MG63 (cell line): ENCODE results near the gene P2RY4. TPM values are rescaled to one million over a fixed set of nuclear protein-coding genes. Genes with fewer than 3 reads are reported as not detected.
A peak's percentile ranks its signal among the peaks of the same experiment; 100 is the strongest.
"Not testable (repeated sequence)": the region's sequence is repeated elsewhere in the genome, so short reads cannot be mapped to it uniquely, and the experiment has no call there.

Experiments used
- DNase-seq: peaks from one replicate; pipeline ENCODE4 v3.0.0-alpha.2; 2020
- H3K27me3 ChIP-seq: fragments of 250-450 bp; sonication (Bioruptor Pico); 2 replicates; pipeline ENCODE4 v1.5.1; 2020; ENCODE audit warnings: mild to moderate bottlenecking, moderate library complexity
- H3K36me3 ChIP-seq: fragments of 250-450 bp; sonication (Bioruptor Pico); 2 replicates; pipeline ENCODE4 v1.5.1; 2020; ENCODE audit warnings: mild to moderate bottlenecking, moderate library complexity
- H3K4me3 ChIP-seq: fragments of 250-450 bp; sonication (Bioruptor Pico); 2 replicates; pipeline ENCODE4 v1.5.1; 2020; ENCODE audit warnings: mild to moderate bottlenecking, moderate library complexity
- H3K9me3 ChIP-seq: fragments of 250-450 bp; sonication (Bioruptor Pico); 2 replicates; pipeline ENCODE4 v1.5.1; 2020; ENCODE audit warnings: mild to moderate bottlenecking, moderate library complexity
- total RNA-seq: library from RNA; depleted of rRNA; stranded (reverse); fragments of >200 nt; shearing (Covaris generic); gene quantifications from 2 replicates; pipeline ENCODE4 v1.2.3, GENCODE V29; 2014; ENCODE audit warnings: low replicate concordance

Gene P2RY4
- total RNA-seq, 1 experiment from 2014 or later = not detected

- H3K27me3 ChIP-seq = no peaks in the 10 kb centered on the region
- H3K9me3 ChIP-seq = no peaks in the 10 kb centered on the region
- H3K4me3 ChIP-seq = no peak overlapping the region
- no peaks in the 10 kb centered on the region for H3K36me3 ChIP-seq
- DNase-seq = no peak
Observed at GRCh38 chrX:70254063-70254400, 6.0 kb downstream of the P2RY4 start.

GRCh38 chrX:70253377-70254062 lies 6.5 kb downstream of the P2RY4 start:
- Histone ChIP-seq H3K36me3 (no peaks in the 10 kb centered on the region), H3K27me3 (no peaks in the 10 kb centered on the region), H3K9me3 (no peaks in the 10 kb centered on the region), H3K4me3 (no peak overlapping the region)
- DNase-seq = no peak

GRCh38 chrX:70252491-70252890 lies 7.5 kb downstream of the P2RY4 start:
- Histone ChIP-seq H3K9me3 (no peaks in the 10 kb centered on the region), H3K4me3 (no peak overlapping the region), H3K27me3 (no peaks in the 10 kb centered on the region), H3K36me3 (no peaks in the 10 kb centered on the region)
- DNase-seq = no peak

GRCh38 chrX:70247252-70247651 lies 12.8 kb downstream of the P2RY4 start:
- Histone ChIP-seq H3K27me3 (no peaks in the 10 kb centered on the region), H3K9me3 (no peaks in the 10 kb centered on the region), H3K4me3 (no peak overlapping the region), H3K36me3 (no peaks in the 10 kb centered on the region)
- DNase-seq = no peak

GRCh38 chrX:70244881-70245280 lies 15.1 kb downstream of the P2RY4 start:
- H3K27me3 ChIP-seq = no peaks in the 10 kb centered on the region
- no peaks in the 10 kb centered on the region for H3K9me3 ChIP-seq
- H3K36me3 ChIP-seq = no peaks in the 10 kb centered on the region
- DNase-seq = peak; percentile 2
- no peak overlapping the region for H3K4me3 ChIP-seq

GRCh38 chrX:70243601-70244000 lies 16.4 kb downstream of the P2RY4 start:
- DNase-seq = peak; percentile 45
- not testable (repeated sequence) for H3K9me3 ChIP-seq, H3K36me3 ChIP-seq, H3K4me3 ChIP-seq, H3K27me3 ChIP-seq

- no peaks in the 10 kb centered on the region for H3K9me3 ChIP-seq
- H3K27me3 ChIP-seq = no peaks in the 10 kb centered on the region
- no peak overlapping the region for H3K4me3 ChIP-seq
- DNase-seq = no peak
- H3K36me3 ChIP-seq = no peaks in the 10 kb centered on the region
Observed at GRCh38 chrX:70241501-70241900, 18.5 kb downstream of the P2RY4 start.

- Histone ChIP-seq H3K4me3 (no peak overlapping the region), H3K9me3 (no peaks in the 10 kb centered on the region), H3K36me3 (no peaks in the 10 kb centered on the region), H3K27me3 (no peaks in the 10 kb centered on the region)
- DNase-seq = no peak
Observed at GRCh38 chrX:70240751-70241150, 19.3 kb downstream of the P2RY4 start.

- Histone ChIP-seq H3K9me3 (no peaks in the 10 kb centered on the region), H3K4me3 (no peak within 1 kb of the TSS), H3K36me3 (no peaks in the 10 kb centered on the region), H3K27me3 (no peaks in the 10 kb centered on the region)
- no peak for DNase-seq
Observed at GRCh38 chrX:70234355-70234754, 25.6 kb downstream of the P2RY4 start, which contains the start of gene AWAT1. AWAT1 (plus strand) TSS chrX:70234655; CDS start chrX:70234696, 41 bp downstream.

GRCh38 chrX:70231666-70232065 lies 28.3 kb downstream of the P2RY4 start:
- H3K27me3 ChIP-seq = no peaks in the 10 kb centered on the region
- DNase-seq = no peak
- no peaks in the 10 kb centered on the region for H3K36me3 ChIP-seq
- H3K9me3 ChIP-seq = no peaks in the 10 kb centered on the region
- no peak overlapping the region for H3K4me3 ChIP-seq

- no peaks in the 10 kb centered on the region for H3K27me3 ChIP-seq
- H3K4me3 ChIP-seq = no peak overlapping the region
- H3K36me3 ChIP-seq = no peaks in the 10 kb centered on the region
- no peak for DNase-seq
- H3K9me3 ChIP-seq = no peaks in the 10 kb centered on the region
Observed at GRCh38 chrX:70226687-70227086, 33.3 kb downstream of the P2RY4 start.

GRCh38 chrX:70226048-70226447 lies 34.0 kb downstream of the P2RY4 start:
- no peaks in the 10 kb centered on the region for H3K36me3 ChIP-seq
- no peak overlapping the region for H3K4me3 ChIP-seq
- H3K9me3 ChIP-seq = no peaks in the 10 kb centered on the region
- H3K27me3 ChIP-seq = no peaks in the 10 kb centered on the region
- DNase-seq = no peak

GRCh38 chrX:70219938-70220764 lies 39.9 kb downstream of the P2RY4 start:
- Histone ChIP-seq H3K4me3 (no peak overlapping the region), H3K36me3 (no peaks in the 10 kb centered on the region), H3K27me3 (no peaks in the 10 kb centered on the region), H3K9me3 (no peaks in the 10 kb centered on the region)
- peak; percentile 28 for DNase-seq

GRCh38 chrX:70209570-70209969 lies 50.4 kb downstream of the P2RY4 start:
- H3K4me3 ChIP-seq, H3K9me3 ChIP-seq, H3K36me3 ChIP-seq, H3K27me3 ChIP-seq, DNase-seq: not testable (repeated sequence)

GRCh38 chrX:70208479-70208878 lies 51.5 kb downstream of the P2RY4 start:
- Histone ChIP-seq H3K36me3 (no peaks in the 10 kb centered on the region), H3K4me3 (no peak overlapping the region), H3K27me3 (no peaks in the 10 kb centered on the region), H3K9me3 (no peaks in the 10 kb centered on the region)
- no peak for DNase-seq
